GM20000 (cell line): ENCODE measurements around the gene U2AF2.

Experiments used
- DNase-seq: peaks from one replicate; pipeline ENCODE4 v3.0.0; 2012; ENCODE audit warnings: low spot score
- CTCF ChIP-seq: IDR thresholded peaks from 2 replicates; pipeline ENCODE4 v1.5.1; 2012; ENCODE audit warnings: mild to moderate bottlenecking, control low read depth; ENCODE audit errors: extremely low read depth, missing control alignments

Gene U2AF2

GRCh38 chr19:55611300-55611982, 43.4 kb upstream of the U2AF2 start:
- no peak for DNase-seq

GRCh38 chr19:55611983-55612645, 42.7 kb upstream of the U2AF2 start:
- no peak for DNase-seq
- TF ChIP-seq CTCF, result no peak

More at GRCh38 chr19:55611300-55611982, 43.4 kb upstream of the U2AF2 start:
- TF ChIP-seq CTCF, result no peak

DNA sequence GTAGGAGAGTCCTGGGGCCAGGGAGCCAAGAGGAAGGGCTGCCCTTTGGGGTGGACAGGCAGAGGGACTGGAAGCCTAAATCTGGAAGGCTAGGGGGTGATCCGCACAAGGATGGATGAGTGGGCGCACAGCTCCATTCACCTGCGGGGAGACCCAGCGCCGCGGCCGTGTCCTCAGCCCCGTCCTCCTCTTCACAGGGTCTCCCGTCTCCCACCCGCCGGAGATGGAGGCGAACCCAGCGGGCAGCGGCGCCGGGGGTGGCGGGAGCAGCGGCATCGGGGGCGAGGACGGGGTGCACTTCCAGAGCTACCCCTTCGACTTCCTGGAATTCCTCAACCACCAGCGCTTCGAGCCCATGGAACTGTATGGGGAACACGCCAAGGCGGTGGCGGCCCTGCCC, 41.4 kb upstream of the U2AF2 start:
- no peak for DNase-seq
- TF ChIP-seq CTCF, result no peak

DNA sequence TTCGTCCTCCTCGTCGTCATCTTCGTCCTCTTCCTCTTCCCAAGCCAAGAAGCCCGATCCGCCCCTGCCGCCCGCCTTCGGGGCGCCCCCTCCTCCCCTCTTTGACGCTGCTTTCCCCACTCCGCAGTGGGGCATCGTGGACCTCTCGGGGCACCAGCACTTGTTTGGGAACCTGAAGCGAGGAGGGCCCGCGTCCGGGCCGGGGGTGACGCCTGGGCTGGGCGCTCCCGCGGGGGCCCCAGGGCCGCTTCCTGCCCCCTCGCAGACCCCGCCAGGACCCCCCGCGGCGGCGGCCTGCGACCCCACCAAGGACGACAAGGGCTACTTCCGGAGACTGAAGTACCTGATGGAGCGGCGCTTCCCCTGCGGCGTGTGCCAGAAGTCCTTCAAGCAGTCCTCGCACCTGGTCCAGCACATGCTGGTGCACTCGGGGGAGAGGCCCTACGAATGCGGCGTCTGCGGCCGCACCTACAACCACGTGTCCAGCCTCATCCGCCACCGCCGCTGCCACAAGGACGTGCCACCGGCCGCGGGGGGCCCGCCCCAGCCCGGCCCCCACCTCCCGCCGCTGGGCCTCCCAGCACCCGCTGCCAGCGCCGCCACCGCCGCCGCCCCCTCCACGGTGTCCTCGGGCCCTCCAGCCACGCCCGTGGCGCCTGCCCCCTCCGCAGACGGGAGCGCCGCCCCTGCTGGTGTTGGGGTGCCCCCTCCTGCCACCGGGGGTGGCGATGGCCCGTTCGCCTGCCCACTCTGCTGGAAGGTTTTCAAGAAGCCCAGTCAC, 40.7 kb upstream of the U2AF2 start:
- DNase-seq, result no peak
- no peak for TF ChIP-seq CTCF

- TF ChIP-seq CTCF, result no peak
- DNase-seq, result no peak
Measured at GRCh38 chr19:55614711-55615542, 39.9 kb upstream of the U2AF2 start.

DNA sequence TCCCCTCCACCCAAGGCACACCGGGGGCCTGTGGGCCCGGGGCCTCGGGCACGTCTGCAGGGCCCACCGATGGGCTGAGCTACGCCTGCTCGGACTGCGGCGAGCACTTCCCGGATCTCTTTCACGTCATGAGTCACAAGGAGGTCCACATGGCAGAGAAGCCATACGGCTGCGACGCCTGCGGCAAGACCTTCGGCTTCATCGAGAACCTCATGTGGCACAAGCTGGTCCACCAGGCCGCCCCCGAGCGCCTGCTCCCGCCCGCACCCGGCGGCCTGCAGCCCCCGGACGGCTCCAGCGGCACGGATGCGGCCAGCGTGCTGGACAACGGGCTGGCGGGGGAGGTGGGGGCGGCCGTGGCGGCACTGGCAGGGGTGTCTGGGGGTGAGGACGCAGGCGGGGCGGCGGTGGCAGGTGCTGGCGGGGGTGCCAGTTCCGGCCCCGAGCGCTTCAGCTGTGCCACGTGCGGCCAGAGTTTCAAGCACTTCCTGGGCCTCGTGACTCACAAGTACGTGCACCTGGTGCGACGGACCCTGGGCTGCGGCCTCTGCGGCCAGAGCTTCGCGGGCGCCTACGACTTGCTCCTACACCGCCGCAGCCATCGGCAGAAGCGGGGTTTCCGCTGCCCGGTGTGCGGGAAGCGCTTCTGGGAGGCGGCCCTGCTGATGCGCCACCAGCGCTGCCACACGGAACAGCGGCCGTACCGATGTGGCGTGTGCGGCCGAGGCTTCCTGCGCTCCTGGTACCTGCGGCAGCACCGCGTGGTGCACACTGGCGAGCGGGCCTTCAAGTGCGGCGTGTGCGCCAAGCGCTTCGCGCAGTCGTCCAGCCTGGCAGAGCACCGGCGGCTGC, 39.1 kb upstream of the U2AF2 start:
- DNase-seq, result no peak
- TF ChIP-seq CTCF, result no peak
